Activated naive CD8-positive, alpha-beta T cell treated with anti-CD3 and anti-CD28 coated beads, Interleukin-2, amount 50 U/mL, for 24 hours (primary cell): ENCODE results near the gene PLCB1.
"Not testable (repeated sequence)": the region's sequence is repeated elsewhere in the genome, so short reads cannot be mapped to it uniquely, and the experiment has no call there.

Source experiments
- ATAC-seq: fragments of 150-1000 bp; cut with Tn5 transposase; one replicate; pipeline ENCODE4 v1.10.0; 2021
- DNase-seq: peaks from one replicate; pipeline ENCODE4 v3.0.0; 2021
- H3K27ac Mint-ChIP-seq: one replicate; pipeline ENCODE4 v1.8.0; 2021; ENCODE audit warnings: mild to moderate bottlenecking, mixed read lengths
- H3K27me3 Mint-ChIP-seq: one replicate; pipeline ENCODE4 v1.8.0; 2021; ENCODE audit warnings: mixed read lengths
- H3K36me3 Mint-ChIP-seq: one replicate; pipeline ENCODE4 v1.8.0; 2021; ENCODE audit warnings: low read depth, mixed read lengths
- H3K4me1 Mint-ChIP-seq: one replicate; pipeline ENCODE4 v1.8.0; 2021; ENCODE audit warnings: mixed read lengths
- H3K4me3 Mint-ChIP-seq: one replicate; pipeline ENCODE4 v1.8.0; 2021; ENCODE audit warnings: mild to moderate bottlenecking, moderate library complexity, mixed read lengths
- H3K9me3 Mint-ChIP-seq: one replicate; pipeline ENCODE4 v1.8.0; 2021; ENCODE audit warnings: mixed read lengths

PLCB1 gene

GRCh38 chr20:8363970-8364733 is 232.1 kb downstream of the PLCB1 start:
- DNase-seq, result no peak
- Mint-ChIP-seq H3K27me3 (peaks cover 3% of the 10 kb centered on the region), H3K27ac (no peak overlapping the region), H3K4me1 (peaks cover 26% of the 10 kb centered on the region), H3K36me3 (no peaks in the 10 kb centered on the region), H3K9me3 (no peaks in the 10 kb centered on the region), H3K4me3 (no peak overlapping the region)
- no peak for ATAC-seq

DNA sequence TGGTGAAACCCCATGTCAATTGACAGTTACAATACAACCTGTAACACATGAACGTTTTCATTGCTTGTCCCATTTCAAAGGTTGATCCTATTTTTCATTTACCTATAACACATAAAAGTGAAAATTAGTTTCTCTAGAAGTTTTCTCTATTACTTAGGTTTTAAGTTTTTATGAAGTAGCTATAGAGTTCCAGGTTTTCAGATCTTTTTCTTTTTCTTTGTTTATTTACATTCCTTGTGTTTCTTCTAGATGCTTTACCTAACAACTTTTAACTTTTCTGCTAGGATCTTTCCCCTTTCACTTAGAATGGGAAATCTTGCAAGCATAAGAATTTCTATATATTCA is 232.6 kb downstream of the PLCB1 start:
- Mint-ChIP-seq H3K27ac (no peak overlapping the region), H3K27me3 (peaks cover 3% of the 10 kb centered on the region), H3K36me3 (no peaks in the 10 kb centered on the region), H3K4me1 (peaks cover 32% of the 10 kb centered on the region), H3K4me3 (no peak overlapping the region), H3K9me3 (no peaks in the 10 kb centered on the region)
- ATAC-seq, result no peak
- DNase-seq, result no peak

GRCh38 chr20:8365634-8366033 is 233.6 kb downstream of the PLCB1 start:
- H3K4me3 Mint-ChIP-seq, result no peak overlapping the region
- ATAC-seq, result no peak
- no peaks in the 10 kb centered on the region for H3K36me3 Mint-ChIP-seq
- no peak overlapping the region for H3K27ac Mint-ChIP-seq
- H3K27me3 Mint-ChIP-seq, result peaks cover 3% of the 10 kb centered on the region
- DNase-seq, result no peak
- peaks cover 33% of the 10 kb centered on the region for H3K4me1 Mint-ChIP-seq
- H3K9me3 Mint-ChIP-seq, result no peaks in the 10 kb centered on the region

DNA sequence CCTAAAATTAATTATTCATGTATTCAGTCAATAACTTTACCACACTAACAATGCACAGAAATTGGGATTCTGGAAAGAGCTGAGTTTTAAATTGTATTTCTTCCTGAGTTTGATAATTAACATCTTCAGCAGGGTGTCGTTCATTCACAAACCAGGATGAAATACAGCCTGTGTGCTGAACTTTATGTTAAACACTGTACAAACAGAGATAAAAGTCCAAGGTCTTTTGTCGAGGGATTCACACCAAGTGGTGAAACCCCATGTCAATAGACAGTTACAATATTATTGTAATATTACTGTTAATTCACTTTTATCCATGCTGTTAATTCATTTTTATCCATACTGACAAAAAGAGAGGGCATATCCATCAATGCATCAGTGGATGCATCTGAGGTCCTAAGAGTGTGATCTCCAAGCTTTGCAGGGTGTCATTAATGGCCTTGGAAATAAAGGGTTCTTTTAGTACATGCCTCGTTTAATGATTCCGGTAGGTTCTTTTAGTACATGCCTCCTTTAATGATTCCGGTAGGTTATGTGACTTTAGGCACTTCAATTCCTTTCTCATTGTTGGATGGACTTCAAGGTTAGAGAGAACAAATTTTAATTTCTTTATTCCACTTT is 234.3 kb downstream of the PLCB1 start:
- Mint-ChIP-seq H3K27me3 (peaks cover 3% of the 10 kb centered on the region), H3K9me3 (no peaks in the 10 kb centered on the region), H3K27ac (no peak overlapping the region), H3K4me3 (no peak overlapping the region), H3K36me3 (no peaks in the 10 kb centered on the region), H3K4me1 (peaks cover 27% of the 10 kb centered on the region)
- ATAC-seq (no peak), DNase-seq (no peak)

- H3K9me3 Mint-ChIP-seq, result no peaks in the 10 kb centered on the region
- H3K27ac Mint-ChIP-seq, result no peak overlapping the region
- peaks cover 21% of the 10 kb centered on the region for H3K4me1 Mint-ChIP-seq
- H3K36me3 Mint-ChIP-seq, result no peaks in the 10 kb centered on the region
- DNase-seq (no peak), ATAC-seq (no peak)
- peaks cover 3% of the 10 kb centered on the region for H3K27me3 Mint-ChIP-seq
- no peak overlapping the region for H3K4me3 Mint-ChIP-seq
Observed at GRCh38 chr20:8367689-8368088, 235.6 kb downstream of the PLCB1 start.

GRCh38 chr20:8368670-8369069 is 236.6 kb downstream of the PLCB1 start:
- Mint-ChIP-seq H3K36me3 (no peaks in the 10 kb centered on the region), H3K27ac (no peak overlapping the region), H3K4me1 (peaks cover 21% of the 10 kb centered on the region), H3K4me3 (no peak overlapping the region), H3K27me3 (peaks cover 3% of the 10 kb centered on the region), H3K9me3 (no peaks in the 10 kb centered on the region)
- peak; percentile 28 for ATAC-seq
- DNase-seq, result no peak

- Mint-ChIP-seq H3K4me3 (no peak overlapping the region), H3K27me3 (peaks cover 3% of the 10 kb centered on the region), H3K9me3 (no peaks in the 10 kb centered on the region), H3K27ac (no peak overlapping the region), H3K36me3 (no peaks in the 10 kb centered on the region), H3K4me1 (peaks cover 21% of the 10 kb centered on the region)
- DNase-seq (no peak), ATAC-seq (no peak)
Observed at GRCh38 chr20:8369311-8369710, 237.2 kb downstream of the PLCB1 start.

- H3K27me3 Mint-ChIP-seq, result peaks cover 3% of the 10 kb centered on the region
- H3K4me1 Mint-ChIP-seq, result peaks cover 21% of the 10 kb centered on the region
- no peak overlapping the region for H3K27ac Mint-ChIP-seq
Observed at GRCh38 chr20:8370774-8371173, 238.7 kb downstream of the PLCB1 start.

GRCh38 chr20:8372824-8373380 is 240.8 kb downstream of the PLCB1 start:
- ATAC-seq, result no peak
- Mint-ChIP-seq H3K9me3 (no peaks in the 10 kb centered on the region), H3K27ac (no peak overlapping the region), H3K4me1 (peaks cover 16% of the 10 kb centered on the region), H3K27me3 (peaks cover under 1% of the 10 kb centered on the region), H3K4me3 (no peak overlapping the region), H3K36me3 (no peaks in the 10 kb centered on the region)
- DNase-seq, result no peak

More at GRCh38 chr20:8370774-8371173, 238.7 kb downstream of the PLCB1 start:
- H3K9me3 Mint-ChIP-seq, result no peaks in the 10 kb centered on the region
- no peak overlapping the region for H3K4me3 Mint-ChIP-seq
- H3K36me3 Mint-ChIP-seq, result no peaks in the 10 kb centered on the region
- no peak for DNase-seq
- ATAC-seq, result no peak

DNA sequence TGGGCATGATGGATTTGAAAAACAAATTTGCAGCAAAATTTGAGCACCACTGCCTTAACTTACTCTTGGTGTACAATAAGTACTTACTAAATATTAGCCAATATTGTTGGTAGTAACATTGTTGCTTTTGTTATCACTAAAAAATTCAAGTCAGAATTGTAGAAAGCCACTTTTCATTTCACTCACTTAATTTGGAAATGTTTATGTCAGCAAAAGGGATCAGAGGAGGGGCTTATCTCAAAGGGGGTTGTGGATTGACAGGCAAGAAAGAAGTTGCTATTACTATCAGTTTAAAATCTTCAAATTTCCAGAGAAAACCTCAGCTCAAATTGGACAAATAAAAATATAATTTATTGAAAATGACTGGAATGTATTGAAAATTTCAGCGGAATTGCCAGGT is 241.5 kb downstream of the PLCB1 start:
- ATAC-seq (no peak), DNase-seq (no peak)
- no peak overlapping the region for H3K27ac Mint-ChIP-seq
- no peaks in the 10 kb centered on the region for H3K27me3 Mint-ChIP-seq
- no peak overlapping the region for H3K4me3 Mint-ChIP-seq
- no peaks in the 10 kb centered on the region for H3K36me3 Mint-ChIP-seq
- H3K4me1 Mint-ChIP-seq, result peaks cover 15% of the 10 kb centered on the region
- H3K9me3 Mint-ChIP-seq, result no peaks in the 10 kb centered on the region

DNA sequence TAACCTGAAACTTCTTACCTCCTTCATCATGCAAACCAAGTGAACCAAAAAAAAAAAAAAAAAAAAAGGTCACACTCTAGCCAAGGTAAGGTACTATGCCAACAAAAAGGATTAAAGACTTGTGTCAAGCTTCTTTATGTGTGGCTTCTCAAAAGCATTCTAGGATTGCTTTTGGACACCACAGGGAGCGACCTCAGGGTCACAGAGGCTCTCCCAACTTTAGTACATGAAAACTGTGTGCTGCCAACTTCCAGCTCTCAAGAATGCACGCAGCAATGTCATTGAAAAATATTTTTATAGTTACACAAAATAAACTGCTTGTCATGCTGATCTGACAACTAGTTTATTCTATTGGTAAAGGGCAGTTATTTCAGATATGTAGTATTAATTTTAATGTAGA is 243.8 kb downstream of the PLCB1 start:
- DNase-seq (no peak), ATAC-seq (no peak)
- Mint-ChIP-seq H3K4me1 (no peaks in the 10 kb centered on the region), H3K27ac (no peak overlapping the region), H3K4me3 (no peak overlapping the region), H3K36me3 (no peaks in the 10 kb centered on the region), H3K9me3 (no peaks in the 10 kb centered on the region), H3K27me3 (no peaks in the 10 kb centered on the region)

DNA sequence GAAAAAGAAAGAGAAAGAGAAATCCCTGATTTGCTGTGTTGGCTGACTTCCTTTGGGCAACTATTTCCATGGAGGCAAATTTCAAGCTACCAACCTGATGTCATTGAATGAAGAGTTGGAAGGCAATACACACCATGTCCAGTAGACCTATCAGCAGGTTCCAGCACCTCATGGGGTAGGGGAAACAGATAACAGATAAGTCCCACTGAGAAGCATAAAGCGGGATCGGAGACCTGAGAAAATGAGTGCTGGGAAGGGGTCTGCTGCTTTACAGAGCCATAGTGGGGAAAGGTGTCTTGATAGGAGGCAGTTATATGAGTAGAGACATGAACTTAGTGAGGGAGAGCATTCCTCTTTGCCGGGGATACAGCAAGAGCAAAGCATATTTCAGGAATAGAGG is 244.9 kb downstream of the PLCB1 start:
- H3K4me3 Mint-ChIP-seq, result no peak overlapping the region
- no peak overlapping the region for H3K27ac Mint-ChIP-seq
- H3K27me3 Mint-ChIP-seq, result no peaks in the 10 kb centered on the region
- H3K4me1 Mint-ChIP-seq, result no peaks in the 10 kb centered on the region
- no peaks in the 10 kb centered on the region for H3K36me3 Mint-ChIP-seq
- no peak for DNase-seq
- H3K9me3 Mint-ChIP-seq, result no peaks in the 10 kb centered on the region
- ATAC-seq, result no peak

GRCh38 chr20:8379125-8379524 is 247.1 kb downstream of the PLCB1 start:
- DNase-seq, ATAC-seq, H3K4me3 Mint-ChIP-seq, H3K36me3 Mint-ChIP-seq, H3K9me3 Mint-ChIP-seq, H3K27me3 Mint-ChIP-seq, H3K4me1 Mint-ChIP-seq, H3K27ac Mint-ChIP-seq: not testable (repeated sequence)

GRCh38 chr20:8385247-8385646 is 253.2 kb downstream of the PLCB1 start:
- DNase-seq, result no peak
- Mint-ChIP-seq H3K27ac (no peak overlapping the region), H3K27me3 (no peaks in the 10 kb centered on the region)

GRCh38 chr20:8386991-8387390 is 254.9 kb downstream of the PLCB1 start:
- no peaks in the 10 kb centered on the region for H3K9me3 Mint-ChIP-seq
- H3K27me3 Mint-ChIP-seq, result no peaks in the 10 kb centered on the region
- ATAC-seq, result no peak
- no peak for DNase-seq
- no peaks in the 10 kb centered on the region for H3K36me3 Mint-ChIP-seq
- peaks cover 1% of the 10 kb centered on the region for H3K4me1 Mint-ChIP-seq
- no peak overlapping the region for H3K4me3 Mint-ChIP-seq
- no peak overlapping the region for H3K27ac Mint-ChIP-seq

More at GRCh38 chr20:8385247-8385646, 253.2 kb downstream of the PLCB1 start:
- H3K36me3 Mint-ChIP-seq, result no peaks in the 10 kb centered on the region
- no peak for ATAC-seq
- peaks cover 1% of the 10 kb centered on the region for H3K4me1 Mint-ChIP-seq
- no peaks in the 10 kb centered on the region for H3K9me3 Mint-ChIP-seq
- no peak overlapping the region for H3K4me3 Mint-ChIP-seq
